ENCODE data around the gene CBLN4.

DNA sequence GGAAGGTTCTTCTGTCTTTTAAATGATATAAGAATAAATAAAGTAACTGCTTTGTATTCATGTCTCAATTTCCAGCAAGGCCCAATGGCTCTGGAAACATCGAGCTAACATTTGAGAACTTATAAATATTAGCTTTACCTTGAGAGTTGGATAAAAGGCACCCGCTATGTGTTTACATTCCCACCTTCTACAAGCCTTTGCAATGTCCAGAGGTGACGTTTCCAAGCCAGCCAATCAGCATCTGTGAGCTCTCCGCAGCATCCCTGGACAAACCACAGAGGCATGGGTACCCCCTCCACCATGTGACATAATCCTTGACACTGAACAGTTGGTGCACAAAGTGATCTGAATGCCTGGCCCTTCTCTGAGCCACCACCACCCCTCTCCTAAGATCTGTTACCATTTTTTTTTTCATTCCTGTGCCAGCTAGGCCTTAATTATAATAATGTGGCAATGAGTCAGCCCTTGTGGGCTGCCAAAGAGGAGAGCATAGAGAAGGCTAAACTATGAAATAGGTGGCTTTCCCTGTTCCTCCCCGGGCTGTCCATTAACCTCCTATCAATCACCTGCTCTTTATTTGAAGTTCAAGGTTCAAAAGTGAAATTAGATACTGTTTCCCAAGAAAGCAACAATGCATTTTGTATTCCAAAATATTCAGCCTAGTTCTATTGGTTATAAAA lies 4.1 kb downstream of the CBLN4 start:
- TF ChIP-seq CTCF (conservative IDR thresholded peaks at IDR 0.05 in 1 of 2, IDR thresholded peaks at IDR 0.05 in 1 of 2; ENCODE audit: low read depth in 1 of 2, low read length in 2 of 2) (no peak), EZH2 (IDR thresholded peaks at IDR 0.05; ENCODE audit: low read length, missing control alignments) (no peak)
